Osteocyte (in vitro differentiated cells): ENCODE data around the gene ZNF445. TPM values are rescaled to one million over a fixed set of nuclear protein-coding genes. Genes with fewer than 3 reads are reported as not detected.
A peak's percentile ranks its signal among the peaks of the same experiment; 100 is the strongest.

Source experiments
- DNase-seq: peaks from one replicate; pipeline ENCODE4 v3.0.0; 2021; ENCODE audit warnings: mixed read lengths; ENCODE audit not compliant: unreplicated experiment; ENCODE audit errors: extremely low spot score
- H3K27ac Mint-ChIP-seq: one replicate; pipeline ENCODE4 v1.8.0; 2021; ENCODE audit warnings: mild to moderate bottlenecking, mixed read lengths; ENCODE audit not compliant: unreplicated experiment
- H3K27me3 Mint-ChIP-seq: one replicate; pipeline ENCODE4 v1.8.0; 2021; ENCODE audit warnings: mixed read lengths; ENCODE audit not compliant: unreplicated experiment
- H3K36me3 Mint-ChIP-seq: one replicate; pipeline ENCODE4 v1.8.0; 2021; ENCODE audit warnings: mixed read lengths; ENCODE audit not compliant: unreplicated experiment
- H3K4me1 Mint-ChIP-seq: one replicate; pipeline ENCODE4 v1.8.0; 2021; ENCODE audit warnings: mixed read lengths; ENCODE audit not compliant: unreplicated experiment
- H3K4me3 Mint-ChIP-seq: one replicate; pipeline ENCODE4 v1.8.0; 2021; ENCODE audit warnings: mild to moderate bottlenecking, moderate library complexity, mixed read lengths; ENCODE audit not compliant: unreplicated experiment
- H3K9me3 Mint-ChIP-seq: one replicate; pipeline ENCODE4 v1.8.0; 2021; ENCODE audit warnings: mixed read lengths; ENCODE audit not compliant: unreplicated experiment
- total RNA-seq: library from RNA; stranded (reverse); gene quantifications from 2 replicates; pipeline ENCODE4 v1.2.1, GENCODE V29; 2021
- TF ChIP-seq, protein P1 (sequence below): fragments of 200-600 bp; sonication (generic); IDR thresholded peaks from 2 replicates; pipeline ENCODE4 v1.5.0; 2021; ENCODE audit warnings: antibody characterized with exemption, mild to moderate bottlenecking, moderate library complexity

ZNF445 gene
- total RNA-seq, 1 donor from 2014 or later: 26.1 TPM

DNA sequence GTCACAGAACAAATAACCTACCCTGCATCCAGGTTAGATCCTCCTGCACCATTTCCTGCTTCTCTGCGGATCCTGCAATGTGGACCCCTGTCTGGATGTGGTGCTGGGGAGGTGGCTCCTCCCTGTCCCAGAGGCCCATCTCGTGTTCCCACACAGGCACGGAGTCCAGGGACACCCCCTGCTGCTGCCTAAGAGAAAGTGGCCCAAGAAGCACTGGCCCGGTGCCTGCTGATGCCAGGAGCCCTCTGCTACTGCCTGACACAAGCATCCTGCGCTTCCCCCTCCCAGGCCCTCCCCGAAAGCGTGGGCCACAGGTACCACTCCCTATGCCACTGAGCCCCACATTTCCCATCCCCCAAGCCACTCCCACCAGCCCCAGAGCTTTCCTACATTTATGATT lies 48.6 kb downstream of the ZNF445 start:
- TF ChIP-seq, protein P1, sequence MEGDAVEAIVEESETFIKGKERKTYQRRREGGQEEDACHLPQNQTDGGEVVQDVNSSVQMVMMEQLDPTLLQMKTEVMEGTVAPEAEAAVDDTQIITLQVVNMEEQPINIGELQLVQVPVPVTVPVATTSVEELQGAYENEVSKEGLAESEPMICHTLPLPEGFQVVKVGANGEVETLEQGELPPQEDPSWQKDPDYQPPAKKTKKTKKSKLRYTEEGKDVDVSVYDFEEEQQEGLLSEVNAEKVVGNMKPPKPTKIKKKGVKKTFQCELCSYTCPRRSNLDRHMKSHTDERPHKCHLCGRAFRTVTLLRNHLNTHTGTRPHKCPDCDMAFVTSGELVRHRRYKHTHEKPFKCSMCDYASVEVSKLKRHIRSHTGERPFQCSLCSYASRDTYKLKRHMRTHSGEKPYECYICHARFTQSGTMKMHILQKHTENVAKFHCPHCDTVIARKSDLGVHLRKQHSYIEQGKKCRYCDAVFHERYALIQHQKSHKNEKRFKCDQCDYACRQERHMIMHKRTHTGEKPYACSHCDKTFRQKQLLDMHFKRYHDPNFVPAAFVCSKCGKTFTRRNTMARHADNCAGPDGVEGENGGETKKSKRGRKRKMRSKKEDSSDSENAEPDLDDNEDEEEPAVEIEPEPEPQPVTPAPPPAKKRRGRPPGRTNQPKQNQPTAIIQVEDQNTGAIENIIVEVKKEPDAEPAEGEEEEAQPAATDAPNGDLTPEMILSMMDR: no peak
- Mint-ChIP-seq H3K4me1 (no peaks in the 10 kb centered on the region), H3K4me3 (no peak overlapping the region), H3K9me3 (no peaks in the 10 kb centered on the region), H3K36me3 (no peaks in the 10 kb centered on the region), H3K27me3 (no peaks in the 10 kb centered on the region), H3K27ac (no peak overlapping the region)
- no peak for DNase-seq

DNA sequence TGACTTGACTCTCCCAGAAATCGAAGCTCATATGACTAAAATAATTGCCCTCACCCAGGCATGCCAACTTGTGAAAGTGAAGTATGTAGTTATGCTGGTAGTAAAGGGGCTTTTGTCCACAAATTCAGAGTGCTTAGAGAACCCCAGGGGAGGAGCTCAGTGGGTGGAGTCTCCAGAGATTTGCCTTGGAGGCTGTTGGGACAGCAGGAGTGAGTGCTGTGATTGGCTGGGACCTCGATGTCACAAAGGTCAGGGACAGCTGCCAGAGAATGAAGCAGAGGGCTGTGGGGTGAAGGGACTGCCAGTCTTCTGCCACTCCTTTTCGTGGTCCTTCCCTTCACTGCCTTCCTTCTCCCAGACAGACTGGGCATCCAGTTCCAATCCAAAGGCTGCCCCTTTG lies 49.8 kb downstream of the ZNF445 start:
- H3K36me3 Mint-ChIP-seq: no peaks in the 10 kb centered on the region
- H3K9me3 Mint-ChIP-seq: no peaks in the 10 kb centered on the region
- H3K4me3 Mint-ChIP-seq: no peak overlapping the region
- H3K4me1 Mint-ChIP-seq: no peaks in the 10 kb centered on the region
- no peak for DNase-seq
- H3K27me3 Mint-ChIP-seq: no peaks in the 10 kb centered on the region
- TF ChIP-seq, protein P1: no peak
- no peak overlapping the region for H3K27ac Mint-ChIP-seq

DNA sequence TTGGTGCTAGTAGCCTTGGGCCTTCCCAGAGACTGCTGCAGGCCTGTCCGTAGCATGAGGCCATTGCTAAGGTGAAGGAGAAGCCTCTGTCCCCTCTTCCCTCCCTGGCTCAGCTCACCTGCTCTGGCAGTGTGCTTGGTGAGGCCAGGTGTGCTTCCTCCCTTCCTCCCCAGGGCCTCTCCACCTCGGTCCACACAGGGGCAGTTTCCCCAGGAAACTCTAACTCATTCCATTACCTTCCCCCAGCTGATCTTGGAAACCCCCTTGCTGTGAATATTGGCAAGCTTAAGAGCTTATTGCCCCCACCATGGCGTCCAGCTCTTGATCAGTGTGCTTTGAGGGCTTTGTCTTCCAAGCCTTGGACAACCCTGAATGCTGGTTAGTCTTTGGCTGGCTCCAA lies 52.7 kb downstream of the ZNF445 start:
- no peaks in the 10 kb centered on the region for H3K36me3 Mint-ChIP-seq
- no peak for DNase-seq
- TF ChIP-seq, protein P1: no peak
- no peak overlapping the region for H3K27ac Mint-ChIP-seq
- H3K9me3 Mint-ChIP-seq: no peaks in the 10 kb centered on the region
- H3K4me3 Mint-ChIP-seq: no peak overlapping the region
- H3K27me3 Mint-ChIP-seq: no peaks in the 10 kb centered on the region
- H3K4me1 Mint-ChIP-seq: no peaks in the 10 kb centered on the region

DNA sequence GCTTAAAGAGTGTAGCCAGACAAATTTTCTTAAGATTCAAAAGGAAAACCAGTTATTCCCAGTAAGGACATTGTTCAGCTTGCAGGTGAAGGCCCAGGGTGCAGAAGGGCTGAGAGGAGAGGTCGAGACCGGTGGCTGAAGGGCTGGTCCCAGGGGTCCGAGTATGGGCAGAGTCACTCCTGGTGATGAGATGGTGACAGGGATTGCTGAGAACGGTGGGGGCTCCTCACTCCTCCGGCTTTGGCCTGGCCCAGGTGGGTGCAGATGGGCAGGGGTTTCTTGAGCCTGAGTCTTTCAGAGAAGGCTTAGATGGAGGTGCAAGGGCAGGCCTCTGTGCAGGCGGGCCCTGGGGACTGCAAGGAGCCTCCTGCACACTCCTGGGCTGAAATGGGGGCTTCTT lies 56.2 kb downstream of the ZNF445 start:
- H3K27ac Mint-ChIP-seq: no peak overlapping the region
- DNase-seq: peak; percentile 73
- no peaks in the 10 kb centered on the region for H3K9me3 Mint-ChIP-seq
- H3K4me1 Mint-ChIP-seq: no peaks in the 10 kb centered on the region
- no peak overlapping the region for H3K4me3 Mint-ChIP-seq
- H3K36me3 Mint-ChIP-seq: no peaks in the 10 kb centered on the region
- TF ChIP-seq, protein P1: no peak
- H3K27me3 Mint-ChIP-seq: no peaks in the 10 kb centered on the region

DNA sequence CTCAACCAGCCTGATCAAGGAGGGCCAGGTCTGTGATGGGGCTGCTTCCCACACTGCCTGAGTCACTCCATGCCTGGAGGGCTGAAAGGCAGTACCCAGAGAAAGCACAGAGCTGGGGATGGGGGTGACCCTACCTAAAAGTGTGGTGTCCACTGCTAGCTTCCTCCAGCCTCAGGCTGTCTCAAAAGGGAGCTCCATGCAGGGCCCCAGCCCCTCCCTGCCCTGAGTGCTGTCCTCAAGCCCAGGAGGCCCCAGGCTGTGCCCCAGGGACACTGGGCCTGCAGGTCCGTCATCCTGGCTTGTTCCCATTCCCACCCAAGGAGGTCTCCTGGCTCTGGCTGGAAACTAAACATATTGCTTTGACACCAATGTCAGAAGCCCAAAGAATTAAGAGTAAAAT lies 56.8 kb downstream of the ZNF445 start:
- no peak overlapping the region for H3K27ac Mint-ChIP-seq
- H3K4me1 Mint-ChIP-seq: no peaks in the 10 kb centered on the region
- H3K4me3 Mint-ChIP-seq: no peak overlapping the region
- H3K36me3 Mint-ChIP-seq: no peaks in the 10 kb centered on the region
- no peaks in the 10 kb centered on the region for H3K27me3 Mint-ChIP-seq
- H3K9me3 Mint-ChIP-seq: no peaks in the 10 kb centered on the region
- peak; percentile 72 for DNase-seq
- TF ChIP-seq, protein P1: no peak
